Calu3 (cell line): Measurements from ENCODE around the gene CLBA1. TPM values are rescaled to one million over a fixed set of nuclear protein-coding genes. Genes with fewer than 3 reads are reported as not detected.

Experiments used
- BruUV-seq: library from RNA; stranded (reverse); fragments of 400-500 nt; replicated peaks from 2 replicates; lab custom pipeline; 2021; lab: Mats Ljungman, UMichigan
- CTCF ChIA-PET: fragments of 300-600 bp; sonication (Branson Sonifier 250); formaldehyde crosslinking; loops from one replicate; lab custom pipeline; 2022; ENCODE audit warnings: antibody characterized with exemption; lab: Charles Lee
- DNase-seq: peaks from one replicate; pipeline ENCODE4 v3.0.0; 2022
- H3K27ac Mint-ChIP-seq: one replicate; pipeline ENCODE4 v1.8.0; 2022; ENCODE audit warnings: mixed read lengths; ENCODE audit not compliant: unreplicated experiment
- H3K27me3 Mint-ChIP-seq: one replicate; pipeline ENCODE4 v1.8.0; 2022; ENCODE audit warnings: mixed read lengths; ENCODE audit not compliant: unreplicated experiment
- H3K36me3 Mint-ChIP-seq: one replicate; pipeline ENCODE4 v1.8.0; 2022; ENCODE audit warnings: mild to moderate bottlenecking, moderate library complexity, mixed read lengths; ENCODE audit not compliant: insufficient read depth, unreplicated experiment
- H3K4me1 Mint-ChIP-seq: one replicate; pipeline ENCODE4 v1.8.0; 2022; ENCODE audit warnings: mild to moderate bottlenecking, low read depth, mixed read lengths; ENCODE audit not compliant: unreplicated experiment
- H3K4me3 Mint-ChIP-seq: one replicate; pipeline ENCODE4 v1.8.0; 2022; ENCODE audit warnings: mild to moderate bottlenecking, low read depth, moderate library complexity, mixed read lengths; ENCODE audit not compliant: unreplicated experiment
- H3K9me3 Mint-ChIP-seq: one replicate; pipeline ENCODE4 v1.8.0; 2022; ENCODE audit warnings: low read depth, mixed read lengths; ENCODE audit not compliant: unreplicated experiment
- CTCF ChIP-seq: fragments of 200-600 bp; IDR thresholded peaks from one replicate; pipeline ENCODE4 v1.8.0; 2022; ENCODE audit warnings: antibody characterized with exemption; ENCODE audit not compliant: unreplicated experiment
- intact Hi-C: fragments of 100-400 bp; cut with micrococcal nuclease; formaldehyde crosslinking; loops from one replicate; pipeline ENCODE4 v1.10.0; 2022; ENCODE audit not compliant: unreplicated experiment
- total RNA-seq: library from RNA; stranded (reverse); gene quantifications from 2 replicates; pipeline ENCODE4 v1.2.3, GENCODE V29; 2022

The CLBA1 gene
- total RNA-seq, 1 experiment from 2014 or later, result 12.8 TPM

- Mint-ChIP-seq H3K4me3 (no peak overlapping the region), H3K27me3 (no peaks in the 10 kb centered on the region), H3K27ac (no peak overlapping the region), H3K4me1 (no peaks in the 10 kb centered on the region), H3K36me3 (peaks cover 11% of the 10 kb centered on the region), H3K9me3 (no peaks in the 10 kb centered on the region)
- intact Hi-C loops, result no loop called here
- no peak for DNase-seq
- no peak for TF ChIP-seq CTCF
- BruUV-seq, result TSS peak; percentile 27
- CTCF ChIA-PET, result interaction anchor here (0.7 kb wide), 1 partner anchor 37 kb away, joined by 4 read pairs; no protein-coding TSS in a partner anchor
These were observed 47.8 kb upstream of the CLBA1 start for GRCh38 chr14:104937694-104938365.

- Mint-ChIP-seq H3K4me1 (no peaks in the 10 kb centered on the region), H3K9me3 (no peaks in the 10 kb centered on the region), H3K27ac (no peak overlapping the region), H3K36me3 (peaks cover 7% of the 10 kb centered on the region), H3K4me3 (no peak overlapping the region), H3K27me3 (no peaks in the 10 kb centered on the region)
- no TSS peak for BruUV-seq
- no peak for TF ChIP-seq CTCF
- CTCF ChIA-PET, result no interaction called here
- no peak for DNase-seq
- intact Hi-C loops, result no loop called here
These were observed 47.2 kb upstream of the CLBA1 start for GRCh38 chr14:104938436-104938835.

- no peak overlapping the region for H3K27ac Mint-ChIP-seq
- no peak overlapping the region for H3K4me3 Mint-ChIP-seq
- no TSS peak for BruUV-seq
- no peak for DNase-seq
- no peaks in the 10 kb centered on the region for H3K9me3 Mint-ChIP-seq
- H3K36me3 Mint-ChIP-seq, result peaks cover 11% of the 10 kb centered on the region
- CTCF ChIA-PET, result no interaction called here
- no peak for TF ChIP-seq CTCF
- H3K4me1 Mint-ChIP-seq, result no peaks in the 10 kb centered on the region
- no peaks in the 10 kb centered on the region for H3K27me3 Mint-ChIP-seq
- intact Hi-C loops, result no loop called here
These were observed 46.6 kb upstream of the CLBA1 start for GRCh38 chr14:104938960-104939359.

- CTCF ChIA-PET, result no interaction called here
- DNase-seq, result no peak
- TF ChIP-seq CTCF, result no peak
- H3K4me1 Mint-ChIP-seq, result no peaks in the 10 kb centered on the region
- H3K9me3 Mint-ChIP-seq, result no peaks in the 10 kb centered on the region
- no TSS peak for BruUV-seq
- peaks cover 12% of the 10 kb centered on the region for H3K36me3 Mint-ChIP-seq
- intact Hi-C loops, result no loop called here
- H3K27ac Mint-ChIP-seq, result no peak overlapping the region
- H3K4me3 Mint-ChIP-seq, result no peak overlapping the region
- no peaks in the 10 kb centered on the region for H3K27me3 Mint-ChIP-seq
These were observed 45.8 kb upstream of the CLBA1 start for GRCh38 chr14:104939666-104940410.
